ENCODE data around the gene ARMC5.
"Not testable (repeated sequence)": the region's sequence is repeated elsewhere in the genome, so short reads cannot be mapped to it uniquely, and the experiment has no call there.

ARMC5 gene, protein sequence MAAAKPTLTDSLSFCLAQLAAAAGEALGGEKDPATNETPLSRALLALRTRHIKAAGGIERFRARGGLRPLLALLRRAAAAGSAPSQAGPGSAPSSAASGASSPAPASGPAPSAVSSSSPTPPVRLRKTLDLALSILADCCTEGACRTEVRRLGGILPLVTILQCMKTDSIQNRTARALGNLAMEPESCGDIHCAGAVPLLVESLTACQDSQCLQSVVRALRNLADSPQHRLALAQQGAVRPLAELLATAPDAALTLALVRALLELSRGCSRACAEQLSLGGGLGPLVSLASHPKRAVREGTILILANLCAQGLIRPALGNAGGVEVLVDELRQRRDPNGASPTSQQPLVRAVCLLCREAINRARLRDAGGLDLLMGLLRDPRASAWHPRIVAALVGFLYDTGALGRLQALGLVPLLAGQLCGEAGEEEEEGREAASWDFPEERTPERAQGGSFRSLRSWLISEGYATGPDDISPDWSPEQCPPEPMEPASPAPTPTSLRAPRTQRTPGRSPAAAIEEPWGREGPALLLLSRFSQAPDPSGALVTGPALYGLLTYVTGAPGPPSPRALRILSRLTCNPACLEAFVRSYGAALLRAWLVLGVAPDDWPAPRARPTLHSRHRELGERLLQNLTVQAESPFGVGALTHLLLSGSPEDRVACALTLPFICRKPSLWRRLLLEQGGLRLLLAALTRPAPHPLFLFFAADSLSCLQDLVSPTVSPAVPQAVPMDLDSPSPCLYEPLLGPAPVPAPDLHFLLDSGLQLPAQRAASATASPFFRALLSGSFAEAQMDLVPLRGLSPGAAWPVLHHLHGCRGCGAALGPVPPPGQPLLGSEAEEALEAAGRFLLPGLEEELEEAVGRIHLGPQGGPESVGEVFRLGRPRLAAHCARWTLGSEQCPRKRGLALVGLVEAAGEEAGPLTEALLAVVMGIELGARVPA

DNA sequence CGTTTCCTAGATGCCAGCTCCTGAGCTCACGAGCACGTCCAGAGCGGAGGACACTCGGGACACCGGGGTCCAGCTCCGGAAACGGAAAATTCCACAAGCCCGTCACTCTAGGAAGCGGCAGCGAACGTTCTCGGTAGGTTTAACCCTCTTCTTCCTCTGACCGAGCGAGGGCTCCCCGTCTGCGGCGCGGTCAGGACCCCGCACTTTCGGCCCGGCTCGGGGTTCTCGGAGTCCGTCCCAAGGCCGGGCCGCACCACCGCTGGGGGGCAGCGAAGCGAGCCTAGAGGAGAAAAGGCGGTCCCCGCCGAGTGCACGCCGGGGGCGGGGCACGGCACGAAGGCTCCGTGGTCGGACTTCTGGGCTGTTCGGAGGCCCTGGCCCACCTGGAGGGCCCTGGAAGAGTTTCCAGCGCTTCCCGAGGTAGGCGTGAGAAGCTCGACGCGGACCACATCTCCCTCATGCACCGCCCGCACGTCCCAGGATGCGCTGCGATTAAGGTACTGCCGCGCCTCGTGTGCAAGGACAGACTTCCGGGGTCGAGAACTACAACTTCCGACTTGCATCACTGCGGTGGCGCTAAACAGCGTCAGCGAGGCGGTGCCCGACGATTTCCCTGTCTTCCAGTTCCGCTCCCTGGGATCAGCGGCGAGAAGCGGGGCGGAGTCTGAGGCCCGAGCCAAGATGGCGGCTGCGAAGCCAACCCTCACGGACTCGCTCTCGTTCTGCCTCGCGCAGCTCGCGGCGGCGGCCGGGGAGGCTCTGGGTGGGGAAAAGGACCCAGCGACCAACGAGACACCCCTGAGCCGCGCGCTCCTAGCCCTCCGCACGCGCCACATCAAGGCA lies at the start of gene ARMC5:
Gene ARMC5 (plus strand): TSS at position 658 of the 843 bp plus-strand sequence. CDS start 24 bp downstream, at position 682.
- peak; percentile 98 for DNase-seq

DNA sequence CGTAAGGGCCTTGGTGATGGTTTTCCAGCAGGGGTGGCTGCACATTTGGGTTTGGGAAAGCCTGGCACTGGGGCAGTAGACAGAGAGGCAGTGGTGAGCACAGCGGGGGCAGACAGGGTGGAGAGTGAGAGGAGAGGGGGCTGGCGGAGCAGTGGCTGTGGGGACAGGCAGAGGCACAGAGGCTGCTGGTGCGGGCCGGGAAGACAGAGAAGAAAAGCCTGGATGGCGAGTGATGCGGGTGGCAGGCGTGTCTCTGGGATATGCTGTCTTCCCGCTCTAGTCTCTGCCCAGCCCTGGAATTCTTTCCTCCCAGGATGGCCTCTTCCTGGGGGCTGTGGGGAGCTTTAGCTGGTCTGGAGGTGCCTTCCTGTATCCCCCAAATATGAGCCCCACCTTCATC lies 49.2 kb upstream of the ARMC5 start:
- no peak for DNase-seq

DNA sequence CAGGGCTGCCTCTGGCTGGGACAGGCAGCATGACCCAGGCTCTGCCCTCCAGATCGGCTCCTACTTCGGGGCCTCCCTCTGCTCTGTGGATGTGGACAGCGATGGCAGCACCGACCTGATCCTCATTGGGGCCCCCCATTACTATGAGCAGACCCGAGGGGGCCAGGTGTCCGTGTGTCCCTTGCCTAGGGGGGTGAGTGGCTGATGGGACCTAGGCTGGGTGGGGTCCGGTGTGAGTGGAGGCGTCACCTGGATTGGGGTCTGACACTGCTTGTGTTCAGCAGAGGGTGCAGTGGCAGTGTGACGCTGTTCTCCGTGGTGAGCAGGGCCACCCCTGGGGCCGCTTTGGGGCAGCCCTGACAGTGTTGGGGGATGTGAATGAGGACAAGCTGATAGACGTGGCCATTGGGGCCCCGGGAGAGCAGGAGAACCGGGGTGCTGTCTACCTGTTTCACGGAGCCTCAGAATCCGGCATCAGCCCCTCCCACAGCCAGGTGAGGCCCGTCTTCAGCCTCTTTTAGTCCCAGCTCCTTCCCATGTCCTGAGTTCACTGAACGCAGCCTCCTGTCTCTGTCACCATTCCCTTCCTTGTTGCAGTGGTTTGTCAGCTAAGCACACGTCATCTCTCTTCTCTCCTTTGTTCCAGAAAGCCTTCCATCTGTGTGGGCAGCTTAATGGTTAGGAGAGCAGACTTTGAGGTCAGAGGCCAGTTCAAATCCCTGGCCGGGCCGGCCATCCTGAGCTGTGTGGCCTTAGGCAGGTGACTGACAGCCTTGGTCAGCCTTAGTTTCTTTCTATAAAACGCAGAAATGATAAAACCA lies 48.1 kb upstream of the ARMC5 start:
- no peak for DNase-seq

DNA sequence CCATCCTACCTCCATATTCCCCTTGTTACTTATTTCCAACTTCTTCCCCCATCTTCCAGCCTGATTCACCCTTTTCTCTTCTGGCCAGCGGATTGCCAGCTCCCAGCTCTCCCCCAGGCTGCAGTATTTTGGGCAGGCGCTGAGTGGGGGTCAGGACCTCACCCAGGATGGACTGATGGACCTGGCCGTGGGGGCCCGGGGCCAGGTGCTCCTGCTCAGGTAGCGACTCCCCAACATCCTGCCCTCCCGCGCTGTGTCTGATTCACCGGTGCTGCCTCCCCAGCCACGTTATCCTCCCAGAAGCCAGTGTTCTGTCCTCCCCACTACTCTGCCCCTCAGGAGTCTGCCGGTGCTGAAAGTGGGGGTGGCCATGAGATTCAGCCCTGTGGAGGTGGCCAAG lies 46.6 kb upstream of the ARMC5 start:
- DNase-seq = no peak

DNA sequence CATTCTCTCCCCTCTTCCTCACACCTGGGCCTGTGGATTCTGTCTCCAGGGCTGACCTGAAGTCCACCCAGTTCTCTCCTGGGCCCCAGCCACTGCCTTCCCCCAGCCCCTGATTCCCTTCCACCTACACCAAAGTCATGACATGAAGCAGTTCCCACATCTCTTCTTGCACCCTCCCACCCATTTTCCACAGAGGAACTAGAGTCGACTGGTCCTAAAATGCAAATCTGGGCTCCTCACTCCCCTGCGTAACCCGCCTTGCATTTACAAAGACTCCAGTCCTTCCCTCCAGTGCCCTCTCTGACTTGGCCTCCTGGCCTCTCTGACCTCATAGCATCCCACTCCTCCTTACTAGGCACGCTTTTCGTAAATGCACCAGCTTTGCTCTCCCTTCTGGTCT lies 45.9 kb upstream of the ARMC5 start:
- no peak for DNase-seq

DNA sequence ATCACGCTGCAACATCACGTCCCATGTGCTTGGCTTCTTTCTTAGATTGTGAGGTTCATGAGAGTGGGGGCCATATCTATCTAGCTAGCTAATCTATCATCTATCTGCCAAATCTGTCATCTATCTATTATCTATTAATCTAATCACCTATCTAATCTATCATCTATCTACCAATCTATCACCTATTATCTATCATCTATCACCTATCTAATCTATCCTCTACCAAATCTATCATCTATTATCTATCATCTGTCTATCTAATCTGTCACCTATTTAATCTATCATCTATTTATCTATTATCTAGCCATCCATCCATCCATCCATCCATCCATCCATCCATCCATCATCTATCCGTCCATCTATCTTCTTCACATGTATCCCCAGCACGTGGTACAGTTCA lies 45.4 kb upstream of the ARMC5 start:
- no peak for DNase-seq

DNA sequence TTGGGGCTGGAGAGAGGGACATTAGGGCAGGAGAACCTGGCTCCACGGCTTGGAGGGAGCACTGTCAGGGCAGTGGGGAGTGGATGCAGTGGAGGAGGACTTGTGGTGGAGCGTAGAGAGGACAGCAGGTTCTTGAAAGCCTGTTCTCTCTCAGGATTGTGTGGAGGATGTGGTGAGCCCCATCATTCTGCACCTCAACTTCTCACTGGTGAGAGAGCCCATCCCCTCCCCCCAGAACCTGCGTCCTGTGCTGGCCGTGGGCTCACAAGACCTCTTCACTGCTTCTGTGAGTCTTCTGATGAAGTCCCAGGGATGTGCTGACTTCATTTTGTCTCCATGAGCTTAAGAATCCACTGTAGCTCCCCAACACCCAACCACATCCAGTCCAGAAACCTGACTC lies 44.6 kb upstream of the ARMC5 start:
- DNase-seq = no peak

DNA sequence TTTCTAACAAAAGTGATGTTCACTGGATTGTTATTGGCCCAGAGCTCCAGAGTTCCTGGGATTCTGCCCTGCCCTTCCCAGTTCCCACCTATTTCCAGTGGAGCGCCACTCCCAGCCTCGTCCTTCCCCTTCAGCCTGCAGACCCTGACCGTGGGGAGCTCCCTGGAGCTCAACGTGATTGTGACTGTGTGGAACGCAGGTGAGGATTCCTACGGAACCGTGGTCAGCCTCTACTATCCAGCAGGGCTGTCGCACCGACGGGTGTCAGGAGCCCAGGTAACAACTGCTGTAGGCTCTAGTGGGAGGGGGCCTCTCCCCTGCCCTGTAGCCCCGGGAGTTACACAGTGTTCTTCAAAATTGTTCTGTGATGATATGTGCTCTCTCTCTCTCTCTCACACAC lies 42.9 kb upstream of the ARMC5 start:
- DNase-seq = no peak

DNA sequence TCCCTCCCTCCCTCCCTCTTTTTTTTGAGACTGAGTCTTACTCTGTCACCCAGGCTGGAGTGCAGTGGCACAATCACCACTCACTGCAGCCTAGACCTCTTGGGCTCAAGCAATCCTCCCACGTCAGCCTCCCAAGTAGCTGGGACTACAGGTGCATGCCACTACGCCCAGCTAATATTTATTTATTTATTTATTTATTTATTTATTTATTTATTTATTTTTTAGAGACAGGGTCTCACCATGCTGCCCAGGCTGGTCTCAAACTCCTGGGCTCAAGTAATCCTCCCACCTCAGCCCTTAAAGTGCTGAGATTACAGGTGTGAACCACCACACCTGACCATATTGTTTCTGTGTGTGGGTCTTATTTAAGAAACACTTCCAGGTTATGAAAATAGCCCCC lies 42.3 kb upstream of the ARMC5 start:
- not testable (repeated sequence) for DNase-seq

DNA sequence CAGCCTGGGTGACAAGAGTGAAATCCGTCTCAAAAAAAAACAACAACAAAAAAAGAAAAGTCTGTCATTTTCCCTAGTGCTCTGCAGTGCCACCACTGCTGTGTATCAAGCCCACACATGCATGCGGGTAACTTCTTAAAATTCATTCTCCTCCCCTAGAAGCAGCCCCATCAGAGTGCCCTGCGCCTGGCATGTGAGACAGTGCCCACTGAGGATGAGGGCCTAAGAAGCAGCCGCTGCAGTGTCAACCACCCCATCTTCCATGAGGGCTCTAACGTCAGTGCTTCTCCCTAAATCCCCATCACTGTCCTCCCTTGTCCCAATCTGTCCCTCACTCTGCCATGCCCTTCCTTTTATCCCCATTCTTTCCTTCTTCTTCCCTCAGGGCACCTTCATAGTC lies 41.4 kb upstream of the ARMC5 start:
- DNase-seq = no peak

DNA sequence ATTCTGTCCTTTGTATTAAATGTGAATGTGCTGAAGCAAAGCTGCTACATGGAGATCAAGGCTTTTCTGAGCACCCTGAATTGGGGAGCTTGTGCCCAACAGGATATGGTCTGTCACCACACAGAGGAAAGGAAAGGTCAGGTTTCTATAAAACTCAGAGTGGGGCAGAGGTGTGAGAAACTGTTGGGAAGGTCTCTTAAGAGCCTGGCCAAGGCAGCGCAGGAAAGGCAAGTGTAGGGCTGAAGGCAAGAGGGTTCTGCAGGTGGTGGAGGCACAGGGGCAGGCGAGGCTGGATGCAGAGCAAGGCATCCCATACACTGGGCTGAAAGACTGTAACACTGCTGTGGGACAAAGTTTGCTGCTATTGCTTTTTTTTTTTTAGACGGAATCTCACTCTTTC lies 39.3 kb upstream of the ARMC5 start:
- DNase-seq = peak; percentile 39

DNA sequence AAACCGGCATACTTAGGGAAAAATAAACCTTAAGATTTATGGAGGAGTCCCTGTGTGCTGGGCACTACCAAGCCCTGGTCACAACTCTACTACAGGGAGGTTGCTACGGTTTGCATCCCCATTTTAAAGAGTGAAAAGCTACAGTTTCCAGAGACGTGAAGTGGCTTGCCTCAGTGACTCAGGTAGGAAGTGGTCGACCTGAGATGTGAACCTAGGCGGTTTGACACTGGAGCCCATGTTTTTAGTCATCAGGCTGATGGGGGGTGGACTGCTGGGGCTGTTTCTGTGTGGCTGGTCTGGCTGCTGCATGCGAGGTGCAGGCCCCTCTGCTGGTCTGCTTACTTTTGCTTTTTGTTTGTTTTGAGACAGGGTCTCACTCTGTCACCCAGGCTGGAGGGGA lies 37.7 kb upstream of the ARMC5 start:
- DNase-seq = peak; percentile 85

DNA sequence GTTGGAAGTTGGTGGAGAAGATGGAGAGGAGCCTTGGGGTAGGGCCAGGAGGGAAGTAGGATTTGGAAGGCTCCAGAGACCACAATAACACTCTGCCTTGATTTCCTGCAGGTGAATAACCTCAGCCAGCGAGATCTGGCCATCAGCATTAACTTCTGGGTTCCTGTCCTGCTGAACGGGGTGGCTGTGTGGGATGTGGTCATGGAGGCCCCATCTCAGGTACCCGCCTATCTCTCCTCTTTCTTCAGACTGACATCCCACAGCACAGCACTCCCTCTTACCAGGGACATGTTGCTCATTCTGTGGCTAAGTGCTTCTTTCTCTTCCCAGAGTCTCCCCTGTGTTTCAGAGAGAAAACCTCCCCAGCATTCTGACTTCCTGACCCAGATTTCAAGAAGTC lies 36.1 kb upstream of the ARMC5 start:
- no peak for DNase-seq

DNA sequence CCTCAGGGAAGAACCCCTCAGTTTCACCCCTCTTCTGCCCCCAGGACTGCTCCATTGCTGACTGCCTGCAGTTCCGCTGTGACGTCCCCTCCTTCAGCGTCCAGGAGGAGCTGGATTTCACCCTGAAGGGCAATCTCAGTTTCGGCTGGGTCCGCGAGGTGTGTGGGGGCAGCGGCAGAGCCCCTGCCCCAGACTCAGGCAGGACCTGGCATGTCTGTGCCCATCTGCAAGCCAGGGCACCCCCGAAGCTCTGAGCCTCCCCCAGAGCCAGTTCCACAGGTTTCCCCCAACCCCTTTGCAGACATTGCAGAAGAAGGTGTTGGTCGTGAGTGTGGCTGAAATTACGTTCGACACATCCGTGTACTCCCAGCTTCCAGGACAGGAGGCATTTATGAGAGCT lies 35.5 kb upstream of the ARMC5 start:
- no peak for DNase-seq

DNA sequence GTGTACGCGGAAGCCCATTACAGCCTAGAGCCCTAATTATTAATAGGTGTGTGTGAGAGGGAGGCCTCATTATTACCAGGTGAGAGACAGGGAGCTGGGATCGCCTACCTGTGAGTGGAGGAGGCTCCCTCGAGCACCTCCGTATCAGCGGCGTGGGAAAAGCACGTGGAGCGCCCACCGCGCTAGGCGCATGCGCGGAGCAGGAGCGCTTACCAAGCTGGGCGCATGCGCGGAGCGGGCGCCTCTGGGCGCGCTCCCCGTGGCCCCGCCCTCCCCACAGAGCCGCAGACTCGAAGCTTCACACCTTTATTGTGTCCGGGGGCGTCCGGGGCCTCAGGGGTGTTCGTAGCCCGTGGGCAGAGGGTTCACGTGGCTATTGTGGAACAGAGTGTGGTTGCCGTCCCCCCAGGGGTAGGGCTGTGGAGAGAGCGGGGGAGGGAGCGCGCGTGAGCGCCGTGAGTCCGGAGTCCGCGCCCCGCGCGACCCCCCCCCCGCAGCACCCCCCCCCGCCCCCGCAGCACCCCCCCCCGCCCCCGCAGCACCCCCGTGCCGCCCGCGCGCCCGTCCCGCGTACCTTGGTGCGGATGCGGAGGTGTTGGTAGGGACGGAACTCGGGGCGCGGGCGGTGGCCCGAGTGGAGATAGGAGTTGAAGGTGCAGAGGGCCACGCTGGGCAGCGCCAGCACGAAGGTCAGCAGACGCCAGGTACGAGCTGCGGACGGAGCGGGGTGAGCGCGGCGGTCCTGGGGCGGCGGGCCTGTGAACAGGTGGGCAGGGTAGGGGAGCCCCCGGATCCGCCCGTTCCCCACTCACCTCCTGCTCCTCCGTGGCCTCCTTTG lies 31.6 kb upstream of the ARMC5 start:
- peak; percentile 28 for DNase-seq

DNA sequence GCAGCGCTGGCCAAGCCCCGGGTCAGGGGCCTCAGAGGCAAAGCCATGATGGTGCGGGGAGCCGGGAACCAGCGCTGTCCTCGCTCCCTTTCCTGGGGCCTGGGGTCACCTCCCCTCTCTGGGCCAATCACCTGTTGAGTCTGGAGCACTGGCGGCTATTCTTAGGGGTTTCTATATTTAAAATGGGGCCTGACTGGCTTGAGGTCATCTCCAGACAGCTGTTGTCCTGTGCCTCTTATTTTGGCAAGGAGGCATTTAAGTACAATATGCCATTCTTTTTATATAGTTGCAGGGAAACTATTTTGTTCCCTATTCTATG lies 31.1 kb upstream of the ARMC5 start, which contains the start of gene COX6A2:
Gene COX6A2 (minus strand): TSS at position 82 of the 319 bp plus-strand sequence. CDS start 35 bp downstream, at position 47.
- DNase-seq = no peak

DNA sequence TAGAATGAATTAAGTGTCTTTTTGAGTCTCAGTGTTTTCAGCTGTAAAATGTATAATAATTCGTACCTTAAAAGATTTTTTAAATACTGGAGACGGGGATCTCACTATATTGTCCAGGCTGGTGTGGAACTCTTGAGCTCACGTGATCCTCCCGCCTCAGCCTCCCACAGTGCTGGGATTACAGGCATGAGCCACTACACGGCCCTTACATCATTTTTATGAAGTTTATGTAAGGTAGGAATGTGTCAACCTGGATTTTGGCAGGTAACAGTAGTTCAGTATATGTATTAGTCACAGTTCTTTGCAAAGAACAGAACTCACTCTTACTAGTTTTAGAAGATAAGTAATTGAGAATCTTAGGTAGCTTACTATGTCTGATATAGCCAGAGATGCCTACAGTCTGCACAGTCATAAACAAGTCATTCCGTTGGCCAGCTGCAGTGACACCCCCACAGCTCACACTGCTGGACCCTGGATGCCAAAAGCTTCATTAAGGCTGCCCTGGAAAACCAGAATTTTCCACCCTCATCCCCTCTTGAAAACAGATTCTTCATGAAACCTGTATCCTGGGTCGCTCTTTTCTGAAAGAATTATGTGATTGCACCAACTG lies 30.6 kb upstream of the ARMC5 start:
- no peak for DNase-seq

DNA sequence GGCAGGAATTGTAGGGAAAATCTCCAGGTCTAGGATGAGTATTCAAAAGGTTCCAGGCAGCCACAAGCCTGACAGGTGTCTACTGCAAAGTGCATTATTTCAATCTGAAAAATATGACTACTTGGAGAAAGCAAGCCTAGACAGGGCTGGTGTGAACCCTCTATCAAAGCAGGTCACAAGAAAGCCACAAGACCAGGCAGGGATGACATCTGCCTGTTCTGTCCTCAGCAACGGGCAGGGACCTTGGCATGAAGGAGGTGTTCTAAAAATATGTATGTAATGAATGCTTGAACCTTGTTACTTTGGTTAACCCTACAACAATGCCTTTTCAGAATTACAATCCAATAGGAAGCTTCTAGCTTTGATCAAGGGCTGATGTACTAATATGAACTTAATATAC lies 30.0 kb upstream of the ARMC5 start:
- no peak for DNase-seq

DNA sequence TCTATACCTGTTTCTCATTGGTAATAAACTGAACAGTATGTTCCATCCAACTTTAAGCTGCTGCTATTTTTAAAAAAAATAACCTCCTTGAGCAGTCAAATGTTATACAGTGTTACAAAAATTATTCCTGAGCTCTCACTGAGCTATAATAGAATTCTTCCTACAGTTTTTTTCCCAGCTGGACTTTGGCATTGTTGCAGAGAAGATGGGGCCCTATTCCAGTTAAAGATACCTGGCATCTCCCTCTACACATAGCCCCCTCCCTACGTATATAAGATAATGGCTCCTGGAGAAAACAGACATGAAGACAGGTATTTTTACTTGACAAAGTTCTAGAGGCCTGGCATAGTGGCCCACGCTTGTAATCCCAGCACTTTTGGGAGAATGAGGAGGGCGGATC lies 29.5 kb upstream of the ARMC5 start:
- DNase-seq = no peak

DNA sequence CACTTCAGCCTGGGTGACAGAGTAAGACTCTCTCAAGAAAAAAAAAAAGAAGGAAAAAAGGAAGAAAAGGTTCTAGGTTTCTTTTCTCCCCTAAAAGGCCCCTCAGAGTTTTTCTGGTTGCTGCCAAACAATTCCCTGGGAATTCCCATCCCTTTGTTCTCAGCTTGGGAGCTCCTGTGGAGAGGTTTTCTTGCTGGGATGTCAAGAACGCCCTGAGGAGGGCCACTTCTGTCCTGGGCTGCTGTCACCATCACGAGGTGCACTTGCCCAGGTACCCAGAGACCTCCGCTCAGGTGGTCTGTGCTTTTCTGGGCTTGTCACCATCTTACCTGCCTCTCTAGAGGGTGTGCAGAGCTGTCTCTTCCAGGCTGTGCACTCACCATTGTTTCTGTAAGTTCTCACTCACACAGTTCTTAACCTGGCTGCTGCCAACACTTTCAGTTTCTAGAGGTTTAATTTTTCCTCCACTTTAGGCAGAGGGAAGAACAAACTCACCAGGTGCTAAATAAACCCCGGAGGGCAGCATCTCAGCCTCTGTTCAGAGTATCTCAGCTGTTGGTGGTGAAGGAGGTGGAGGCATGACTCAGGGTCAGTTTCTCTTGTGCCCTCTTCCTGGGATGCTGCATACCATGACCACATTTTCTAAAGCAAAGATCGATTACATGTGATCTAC lies 28.8 kb upstream of the ARMC5 start:
- DNase-seq = no peak
